Panc1 (cell line): Measurements from ENCODE around the gene C1orf198. TPM values are rescaled to one million over a fixed set of nuclear protein-coding genes. Genes with fewer than 3 reads are reported as not detected.

Experiments
- ATAC-seq: fragments of 200-7000 bp; cut with Tn5 transposase; 2 replicates; pipeline ENCODE4 v1.9.1; 2020; ENCODE audit warnings: mild to moderate bottlenecking, moderate library complexity
- BruUV-seq: library from RNA; stranded (reverse); fragments of 400-500 nt; replicated peaks from 2 replicates; lab custom pipeline; 2021; lab: Mats Ljungman, UMichigan
- CTCF ChIA-PET: fragments of 300-600 bp; sonication (Branson Sonifier 250); formaldehyde crosslinking; loops from one replicate; lab custom pipeline; 2022; ENCODE audit warnings: antibody characterized with exemption; lab: Charles Lee
- POLR2A ChIA-PET: fragments of 300-600 bp; sonication (Branson Sonifier 250); formaldehyde crosslinking; loops from one replicate; lab custom pipeline; 2022; ENCODE audit warnings: antibody characterized with exemption; lab: Charles Lee
- DNase-seq: peaks from one replicate; pipeline ENCODE4 v3.0.0-alpha.2; 2010; ENCODE audit warnings: low read depth, low spot score
- H3K27ac ChIP-seq: 2 replicates; pipeline ENCODE4 v1.5.1; 2011; ENCODE audit warnings: mild to moderate bottlenecking, low read length, inconsistent platforms
- H3K27me3 ChIP-seq: fragments of 200-500 bp; sonication (Bioruptor generic); 2 replicates; pipeline ENCODE4 v1.6.0; 2014; ENCODE audit warnings: low read length, inconsistent platforms; ENCODE audit not compliant: control insufficient read depth, insufficient read depth
- H3K36me3 ChIP-seq: fragments of 200-500 bp; sonication (Bioruptor generic); 2 replicates; pipeline ENCODE4 v1.5.1; 2014; ENCODE audit warnings: inconsistent platforms, mild to moderate bottlenecking, low read length, moderate library complexity; ENCODE audit not compliant: control insufficient read depth, insufficient read depth
- H3K4me1 ChIP-seq: 2 replicates; pipeline ENCODE4 v1.5.1; 2011; ENCODE audit warnings: inconsistent platforms, mild to moderate bottlenecking, low read length, moderate library complexity; ENCODE audit not compliant: control insufficient read depth, insufficient read depth
- H3K4me3 ChIP-seq, 2 experiments: 2 replicates each; pipeline ENCODE4 v1.5.1; 2011 to 2012; ENCODE audit warnings: low read depth in 2 of 2, low read length in 2 of 2, mild to moderate bottlenecking in 2 of 2, inconsistent platforms in 1 of 2, moderate library complexity in 1 of 2
- H3K9me3 ChIP-seq: fragments of 200-500 bp; sonication (Bioruptor generic); 2 replicates; pipeline ENCODE4 v1.5.1; 2014; ENCODE audit warnings: low read depth, mild to moderate bottlenecking, inconsistent platforms, low read length, moderate library complexity; ENCODE audit not compliant: control insufficient read depth, insufficient read depth
- POLR2AphosphoS5 ChIP-seq: IDR thresholded peaks from 2 replicates; pipeline ENCODE4 v1.6.1; 2012; ENCODE audit warnings: mild to moderate bottlenecking, low read depth, low read length, moderate library complexity
- REST ChIP-seq, 2 experiments: IDR thresholded peaks; 2 replicates each; pipeline ENCODE4 v1.6.1; 2011 to 2012; ENCODE audit warnings: low read depth in 2 of 2, control low read depth in 1 of 2, low read length in 1 of 2, mild to moderate bottlenecking in 1 of 2, moderate library complexity in 1 of 2; ENCODE audit not compliant: insufficient read depth in 1 of 2
- SIN3A ChIP-seq: IDR thresholded peaks from 2 replicates; pipeline ENCODE4 v1.6.1; 2012; ENCODE audit warnings: low read depth, mild to moderate bottlenecking, low read length, moderate library complexity, borderline replicate concordance; ENCODE audit not compliant: insufficient read depth
- TCF7L2 ChIP-seq: IDR thresholded peaks from 2 replicates; pipeline ENCODE4 v1.6.1; 2011; ENCODE audit warnings: mild to moderate bottlenecking, low read depth, low read length, inconsistent platforms
- in situ Hi-C: cut with HindIII; loops from 2 replicates; pipeline ENCODE4 v1.10.0; 2016; ENCODE audit warnings: low sequenced_read_pairs, low pct_unique_long_range_greater_than_20kb
- intact Hi-C: fragments of 100-400 bp; cut with micrococcal nuclease; formaldehyde crosslinking; loops from one replicate; pipeline ENCODE4 v1.10.0; 2022; ENCODE audit not compliant: unreplicated experiment
- total RNA-seq: library from RNA; stranded (reverse); gene quantifications from one replicate; pipeline ENCODE4 v1.2.1, GENCODE V29; 2021; ENCODE audit not compliant: unreplicated experiment
- TF ChIP-seq, protein P1 (sequence below): fragments of 450-650 bp; IDR thresholded peaks from 2 replicates; pipeline ENCODE4 v1.5.1; 2017; ENCODE audit warnings: mild to moderate bottlenecking

The C1orf198 gene
- total RNA-seq, 1 experiment from 2014 or later = 33.6 TPM

- Histone ChIP-seq H3K4me3 (no peak overlapping the region), H3K27ac (no peak overlapping the region), H3K27me3 (no peaks in the 10 kb centered on the region), H3K36me3 (no peaks in the 10 kb centered on the region), H3K4me1 (no peaks in the 10 kb centered on the region), H3K9me3 (no peaks in the 10 kb centered on the region)
- in situ Hi-C loops (no loop called here), intact Hi-C loops (loop anchor here (5.0 kb wide), 1 partner anchor 120 kb away; no protein-coding TSS in a partner anchor)
- BruUV-seq = no TSS peak
- ChIA-PET POLR2A (no interaction called here), CTCF (interaction anchor here (1.3 kb wide), 2 partner anchors 121 to 413 kb away, joined by 3 read pairs; no protein-coding TSS in a partner anchor)
- no peak for DNase-seq
- TF ChIP-seq POLR2AphosphoS5 = no peak
- TF ChIP-seq TCF7L2 = no peak
- TF ChIP-seq, protein P1, sequence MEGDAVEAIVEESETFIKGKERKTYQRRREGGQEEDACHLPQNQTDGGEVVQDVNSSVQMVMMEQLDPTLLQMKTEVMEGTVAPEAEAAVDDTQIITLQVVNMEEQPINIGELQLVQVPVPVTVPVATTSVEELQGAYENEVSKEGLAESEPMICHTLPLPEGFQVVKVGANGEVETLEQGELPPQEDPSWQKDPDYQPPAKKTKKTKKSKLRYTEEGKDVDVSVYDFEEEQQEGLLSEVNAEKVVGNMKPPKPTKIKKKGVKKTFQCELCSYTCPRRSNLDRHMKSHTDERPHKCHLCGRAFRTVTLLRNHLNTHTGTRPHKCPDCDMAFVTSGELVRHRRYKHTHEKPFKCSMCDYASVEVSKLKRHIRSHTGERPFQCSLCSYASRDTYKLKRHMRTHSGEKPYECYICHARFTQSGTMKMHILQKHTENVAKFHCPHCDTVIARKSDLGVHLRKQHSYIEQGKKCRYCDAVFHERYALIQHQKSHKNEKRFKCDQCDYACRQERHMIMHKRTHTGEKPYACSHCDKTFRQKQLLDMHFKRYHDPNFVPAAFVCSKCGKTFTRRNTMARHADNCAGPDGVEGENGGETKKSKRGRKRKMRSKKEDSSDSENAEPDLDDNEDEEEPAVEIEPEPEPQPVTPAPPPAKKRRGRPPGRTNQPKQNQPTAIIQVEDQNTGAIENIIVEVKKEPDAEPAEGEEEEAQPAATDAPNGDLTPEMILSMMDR = no peak
- TF ChIP-seq REST (IDR thresholded peaks at IDR 0.05; ENCODE audit: insufficient read depth in 1 of 2, low read depth in 2 of 2, low read length in 1 of 2) = no peak
- TF ChIP-seq SIN3A = no peak
- 0 out of 2 replicates have a peak, but pooled peaks have one; percentile 5 for ATAC-seq
Observed at GRCh38 chr1:230797376-230797920, 70.9 kb downstream of the C1orf198 start.

DNA sequence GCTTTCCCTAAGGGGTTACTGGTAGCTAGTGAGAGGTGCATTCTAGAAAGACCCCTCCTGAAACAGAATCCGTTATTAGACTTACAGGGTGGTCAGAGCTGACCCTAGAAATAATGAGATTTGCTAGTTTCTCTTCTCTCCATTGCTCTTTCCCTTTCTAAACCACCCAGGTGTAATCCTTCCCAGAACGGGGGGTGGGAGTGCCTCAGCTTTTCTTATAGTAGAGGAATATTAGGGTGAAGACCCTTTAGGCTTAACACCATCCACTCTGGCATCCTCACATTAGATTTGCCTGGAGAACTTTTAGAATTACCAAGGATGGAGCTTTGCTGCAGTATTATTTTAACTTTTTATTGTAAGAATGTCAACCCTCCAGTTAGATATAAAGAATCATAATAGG lies 71.7 kb downstream of the C1orf198 start:
- H3K36me3 ChIP-seq = no peaks in the 10 kb centered on the region
- ATAC-seq (no peak), DNase-seq (no peak)
- no peak for TF ChIP-seq TCF7L2
- no peak for TF ChIP-seq SIN3A
- TF ChIP-seq, protein P1 = no peak
- TF ChIP-seq REST (IDR thresholded peaks at IDR 0.05; ENCODE audit: insufficient read depth in 1 of 2, low read depth in 2 of 2, low read length in 1 of 2) = no peak
- no peak for TF ChIP-seq POLR2AphosphoS5
- no peaks in the 10 kb centered on the region for H3K27me3 ChIP-seq
- H3K27ac ChIP-seq = no peak overlapping the region
- intact Hi-C loops = loop anchor here (5.0 kb wide), 1 partner anchor 121 kb away; no protein-coding TSS in a partner anchor
- in situ Hi-C loops = no loop called here
- no peaks in the 10 kb centered on the region for H3K4me1 ChIP-seq
- POLR2A ChIA-PET = interaction anchor here (0.6 kb wide), 1 partner anchor 132 kb away, joined by 3 read pairs; no protein-coding TSS in a partner anchor
- no peaks in the 10 kb centered on the region for H3K9me3 ChIP-seq
- BruUV-seq = no TSS peak
- CTCF ChIA-PET = interaction anchor here (0.7 kb wide), 1 partner anchor 228 kb away, joined by 3 read pairs; no protein-coding TSS in a partner anchor
- no peak overlapping the region for H3K4me3 ChIP-seq
